Head of caudate nucleus (tissue), 42 donors: Measurements from ENCODE around the gene RNF31.
"Not testable (repeated sequence)": the region's sequence is repeated elsewhere in the genome, so short reads cannot be mapped to it uniquely, and the experiment has no call there.

Source experiments
- DNase-seq, 42 donors: peaks; one replicate each; pipeline versions ENCODE4 v3.0.0 to v3.0.0-alpha.2; 2020 to 2021; ENCODE audit warnings: mixed read lengths in 7 of 42
- intact Hi-C: fragments of 100-400 bp; cut with DNase I; formaldehyde crosslinking; loops from one replicate; pipeline ENCODE4 v1.15.0; 2022

RNF31 gene

DNA sequence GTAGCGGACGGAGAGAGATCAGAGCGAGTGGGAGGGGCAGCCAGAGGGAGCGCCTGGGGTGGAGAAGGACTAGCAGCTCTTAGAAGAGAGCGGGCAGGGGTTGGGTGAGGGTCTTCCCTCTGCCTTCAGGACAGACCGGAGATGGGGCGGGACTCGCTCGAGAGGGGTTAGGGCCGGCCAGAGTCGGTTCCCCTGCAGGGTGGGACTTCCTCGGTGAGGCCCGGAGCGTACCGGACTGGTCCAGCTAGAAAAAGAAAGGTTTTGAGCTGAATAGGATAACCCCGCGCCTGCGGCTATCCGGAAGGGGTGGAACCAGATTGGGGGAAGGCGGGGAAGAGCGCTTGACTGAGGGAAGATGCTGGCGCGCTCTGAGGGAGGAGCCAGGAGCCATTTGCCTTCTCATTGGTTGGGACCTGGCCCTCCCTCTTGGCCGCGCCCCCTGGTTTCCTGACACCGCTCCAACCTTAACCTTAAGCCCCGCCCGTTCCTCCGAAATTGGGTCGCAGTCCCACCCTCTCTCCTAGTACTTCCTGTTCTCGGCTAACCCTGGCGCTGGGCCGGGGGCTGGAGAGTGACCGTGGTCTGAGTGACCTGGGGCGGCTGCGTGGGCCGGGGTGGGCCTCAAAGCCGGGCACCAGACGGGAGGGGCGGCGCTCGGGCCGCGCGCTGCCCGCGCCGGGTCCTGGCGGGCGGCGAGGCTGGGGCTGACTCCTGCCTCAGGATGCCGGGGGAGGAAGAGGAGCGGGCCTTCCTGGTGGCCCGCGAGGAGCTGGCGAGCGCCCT is at the start of gene RNF31:
RNF31 (plus strand) TSS at position 521 of the 783 bp plus-strand sequence; CDS start at position 722, 201 bp downstream.
- peak; percentile 93 to 99 (median 98) for DNase-seq
- intact Hi-C loops = no loop called here

DNA sequence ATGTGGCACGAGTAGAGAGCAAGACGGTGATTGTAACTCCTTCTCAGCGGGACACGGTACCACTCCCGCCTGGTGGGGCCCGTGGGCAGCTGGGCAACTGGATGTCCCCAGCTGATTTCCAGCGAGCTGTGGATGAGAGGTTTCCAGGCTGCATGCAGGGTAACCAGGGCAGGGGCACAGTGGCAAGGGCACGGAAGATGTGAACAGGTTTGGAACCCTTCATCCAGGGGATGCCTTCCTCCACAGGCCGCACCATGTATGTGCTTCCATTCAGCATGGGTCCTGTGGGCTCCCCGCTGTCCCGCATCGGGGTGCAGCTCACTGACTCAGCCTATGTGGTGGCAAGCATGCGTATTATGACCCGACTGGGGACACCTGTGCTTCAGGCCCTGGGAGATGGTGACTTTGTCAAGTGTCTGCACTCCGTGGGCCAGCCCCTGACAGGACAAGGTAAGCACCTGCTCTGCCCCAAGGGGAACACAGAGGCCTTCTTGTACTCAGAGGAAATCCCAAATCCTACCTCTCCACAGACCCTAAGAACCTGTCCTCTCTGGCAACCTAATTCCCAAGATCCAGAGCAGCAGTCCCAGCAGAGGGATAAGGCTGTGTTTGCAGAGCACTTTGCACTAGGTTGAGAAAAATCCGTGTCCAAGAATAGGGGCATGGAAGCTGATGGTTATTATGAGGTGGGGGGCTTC is 48.9 kb upstream of the RNF31 start:
- no peak for DNase-seq
- intact Hi-C loops = no loop called here

DNA sequence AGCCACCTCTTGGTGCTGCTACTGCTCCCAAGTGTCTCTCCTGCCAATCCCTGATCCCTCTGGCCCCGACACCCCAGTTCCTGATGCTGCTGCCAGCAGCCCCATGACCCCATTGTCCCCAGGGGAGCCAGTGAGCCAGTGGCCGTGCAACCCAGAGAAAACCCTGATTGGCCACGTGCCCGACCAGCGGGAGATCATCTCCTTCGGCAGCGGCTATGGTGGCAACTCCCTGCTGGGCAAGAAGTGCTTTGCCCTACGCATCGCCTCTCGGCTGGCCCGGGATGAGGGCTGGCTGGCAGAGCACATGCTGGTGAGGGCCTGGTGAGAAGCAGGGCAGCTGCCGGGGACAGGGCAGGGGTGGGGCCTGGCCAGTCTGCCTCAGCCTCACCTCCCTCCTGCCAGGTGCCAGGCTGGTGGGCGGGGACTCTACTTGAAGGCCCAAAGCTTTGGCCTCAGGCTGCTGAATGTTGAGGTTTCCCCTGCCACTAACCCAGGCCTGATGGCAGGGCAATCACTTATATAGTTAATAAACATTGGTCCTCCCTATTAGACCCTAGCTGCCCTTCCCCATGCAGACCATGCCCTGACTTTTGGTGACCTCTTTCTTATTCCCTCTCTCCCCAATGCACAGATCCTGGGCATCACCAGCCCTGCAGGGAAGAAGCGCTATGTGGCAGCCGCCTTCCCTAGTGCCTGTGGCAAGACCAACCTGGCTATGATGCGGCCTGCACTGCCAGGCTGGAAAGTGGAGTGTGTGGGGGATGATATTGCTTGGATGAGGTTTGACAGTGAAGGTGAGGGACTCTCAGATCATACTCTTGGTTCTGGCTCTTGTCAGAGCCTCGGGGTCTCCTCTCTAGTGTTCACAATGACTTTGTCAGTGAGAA is 48.1 kb upstream of the RNF31 start:
- intact Hi-C loops = no loop called here
- peak in 14 of 42 donors; percentile 16 to 61 (median 38) for DNase-seq

DNA sequence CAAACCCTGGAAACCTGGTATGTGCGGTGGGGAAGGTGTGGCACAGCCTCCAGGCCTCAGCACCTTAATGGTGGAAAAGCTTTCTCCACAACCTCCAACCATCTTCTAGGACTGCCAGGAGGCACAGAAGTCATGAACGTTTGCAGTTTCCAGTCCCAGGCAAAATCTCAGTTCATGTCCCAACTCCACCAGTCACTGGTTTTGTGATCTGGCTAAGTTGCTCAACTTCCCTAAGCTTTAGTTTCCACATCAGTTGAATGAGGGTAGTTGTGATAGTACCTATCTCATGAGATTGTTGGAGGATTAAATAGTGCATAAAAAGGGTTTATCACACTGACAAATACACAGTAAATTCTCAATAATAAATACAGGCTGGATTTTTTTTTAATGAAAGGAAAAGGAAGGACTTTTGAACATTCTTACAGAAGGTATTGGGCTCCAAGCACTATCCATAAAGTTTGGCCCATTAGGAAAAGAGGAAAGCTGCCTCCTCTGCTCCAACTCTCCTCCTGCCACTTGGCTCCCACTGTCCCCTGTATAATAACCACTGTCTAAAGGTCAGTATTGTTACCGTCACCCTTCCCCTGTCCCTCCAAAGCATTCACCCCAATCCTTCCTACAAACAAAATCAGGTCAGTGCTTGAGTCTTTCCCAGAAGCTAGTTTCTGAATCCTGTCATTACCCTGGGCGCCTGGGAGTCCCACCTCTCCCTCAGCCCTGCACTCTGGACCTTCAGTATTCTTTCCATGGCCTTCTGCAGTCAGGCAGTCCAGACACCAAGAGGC is 46.9 kb upstream of the RNF31 start:
- intact Hi-C loops = no loop called here
- DNase-seq = no peak

DNA sequence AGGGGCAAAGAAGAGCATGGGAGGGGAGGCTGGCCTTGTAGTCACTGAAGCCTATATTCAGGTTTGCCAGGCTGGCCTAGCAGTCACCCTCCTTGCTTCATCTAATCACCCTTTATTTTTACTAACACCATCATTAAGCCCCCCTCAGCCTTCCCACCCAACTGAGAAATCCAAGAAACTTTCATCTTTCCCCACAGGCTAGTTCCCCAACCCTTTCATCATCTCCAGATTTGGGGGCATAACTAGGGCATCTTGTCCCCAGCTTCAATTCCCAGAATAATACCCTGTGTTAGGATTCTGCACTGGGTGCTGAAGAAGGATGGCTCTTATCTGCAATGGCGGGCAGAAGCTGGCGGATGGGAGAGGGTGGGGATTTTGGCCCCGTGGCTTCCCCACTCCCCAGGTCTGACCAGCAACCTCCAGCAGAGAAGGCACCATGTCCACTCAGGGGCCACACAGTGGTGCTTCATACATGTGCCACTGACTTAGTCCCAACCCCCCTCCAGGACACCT is 46.3 kb upstream of the RNF31 start:
- no peak for DNase-seq
- intact Hi-C loops = no loop called here

DNA sequence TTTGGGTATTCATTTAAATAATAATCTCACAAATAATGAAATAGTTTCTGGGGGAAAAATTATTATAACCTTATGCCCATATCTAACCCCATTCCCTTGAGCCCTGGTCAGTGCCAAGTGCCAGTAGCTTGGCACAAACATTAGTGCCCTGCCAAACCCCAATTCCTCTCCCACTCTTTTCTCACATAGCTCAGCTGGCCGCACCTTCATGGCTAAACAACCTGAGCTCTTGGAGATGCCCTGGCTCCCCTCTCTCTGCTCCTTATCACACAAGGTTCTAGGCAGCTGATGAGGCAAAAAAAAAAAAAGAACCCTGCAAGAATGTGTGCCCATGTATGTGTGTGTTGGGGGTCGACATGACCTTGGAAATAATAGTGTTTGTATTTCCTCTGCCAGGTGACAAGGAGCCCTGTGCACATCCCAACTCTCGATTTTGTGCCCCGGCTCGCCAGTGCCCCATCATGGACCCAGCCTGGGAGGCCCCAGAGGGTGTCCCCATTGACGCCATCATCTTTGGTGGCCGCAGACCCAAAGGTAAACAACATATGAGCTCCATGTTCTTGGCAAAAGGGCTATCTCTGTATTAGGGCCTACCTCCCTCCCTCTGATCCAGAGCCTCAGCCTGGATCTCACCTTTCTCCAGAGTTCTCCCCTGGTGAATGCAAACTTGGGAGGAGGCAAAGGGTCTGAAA is 44.8 kb upstream of the RNF31 start:
- DNase-seq = no peak
- intact Hi-C loops = no loop called here

DNA sequence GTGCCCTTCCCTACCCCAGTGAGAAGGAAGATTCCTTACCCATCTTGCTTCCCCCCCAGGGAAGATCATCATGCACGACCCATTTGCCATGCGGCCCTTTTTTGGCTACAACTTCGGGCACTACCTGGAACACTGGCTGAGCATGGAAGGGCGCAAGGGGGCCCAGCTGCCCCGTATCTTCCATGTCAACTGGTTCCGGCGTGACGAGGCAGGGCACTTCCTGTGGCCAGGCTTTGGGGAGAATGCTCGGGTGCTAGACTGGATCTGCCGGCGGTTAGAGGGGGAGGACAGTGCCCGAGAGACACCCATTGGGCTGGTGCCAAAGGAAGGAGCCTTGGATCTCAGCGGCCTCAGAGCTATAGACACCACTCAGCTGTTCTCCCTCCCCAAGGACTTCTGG is 43.8 kb upstream of the RNF31 start:
- DNase-seq = no peak
- intact Hi-C loops = no loop called here

DNA sequence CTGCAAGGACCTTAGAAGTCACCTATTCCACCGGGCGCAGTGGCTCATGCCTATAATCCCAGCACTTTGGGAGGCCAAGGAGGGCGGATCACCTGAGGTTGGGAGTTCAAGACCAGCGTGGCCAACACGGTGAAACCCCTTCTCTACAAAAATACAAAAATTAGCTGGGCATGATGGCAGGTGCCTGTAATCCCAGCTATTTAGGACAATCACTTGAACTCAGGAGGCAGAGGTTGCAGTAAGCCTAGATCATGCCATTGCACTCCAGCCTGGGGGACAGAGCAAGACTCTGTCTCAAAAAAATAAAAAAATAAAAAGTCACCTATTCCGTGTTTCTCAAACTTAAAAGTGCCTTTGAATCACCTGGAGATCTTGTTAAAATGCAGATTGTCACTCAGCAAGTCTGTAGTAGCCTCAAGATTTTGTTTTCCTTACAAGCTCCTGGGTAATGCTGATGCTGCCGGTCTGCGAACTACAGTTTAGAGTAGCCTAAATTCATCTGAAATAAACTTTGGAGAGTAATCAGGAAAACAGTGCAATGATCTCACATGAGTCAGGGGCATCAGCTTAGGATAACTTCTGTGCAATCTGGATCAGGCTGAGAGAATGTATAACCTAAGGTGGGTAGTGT is 41.6 kb upstream of the RNF31 start:
- intact Hi-C loops, DNase-seq: not testable (repeated sequence)

DNA sequence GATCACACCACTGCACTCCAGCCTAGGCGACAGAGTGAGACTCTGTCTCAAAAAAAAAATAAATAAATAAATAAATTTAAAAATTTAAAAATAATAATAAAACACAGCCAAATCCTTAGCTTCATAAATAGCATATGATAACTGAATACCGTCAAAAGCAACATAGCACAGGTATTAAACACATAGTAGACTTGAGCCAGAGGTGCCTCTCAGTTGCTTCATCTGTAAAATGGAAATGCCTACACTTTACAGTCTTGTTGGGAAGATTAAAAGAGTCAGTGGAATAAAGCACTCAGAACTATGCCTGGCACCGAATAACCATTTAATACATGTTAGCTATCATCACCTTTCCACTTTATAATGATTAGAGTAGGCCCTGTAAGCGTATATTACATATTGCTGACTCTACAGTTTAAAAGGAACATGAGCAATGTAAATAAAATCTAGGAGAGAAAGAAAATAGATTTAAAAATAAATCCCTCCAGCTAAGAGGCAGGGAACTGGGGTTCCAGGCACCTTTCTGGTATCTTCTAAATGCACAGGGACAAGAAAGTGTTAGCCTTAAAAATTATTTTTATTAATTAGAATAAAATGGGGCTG is 40.5 kb upstream of the RNF31 start:
- no peak for DNase-seq
- intact Hi-C loops = no loop called here

DNA sequence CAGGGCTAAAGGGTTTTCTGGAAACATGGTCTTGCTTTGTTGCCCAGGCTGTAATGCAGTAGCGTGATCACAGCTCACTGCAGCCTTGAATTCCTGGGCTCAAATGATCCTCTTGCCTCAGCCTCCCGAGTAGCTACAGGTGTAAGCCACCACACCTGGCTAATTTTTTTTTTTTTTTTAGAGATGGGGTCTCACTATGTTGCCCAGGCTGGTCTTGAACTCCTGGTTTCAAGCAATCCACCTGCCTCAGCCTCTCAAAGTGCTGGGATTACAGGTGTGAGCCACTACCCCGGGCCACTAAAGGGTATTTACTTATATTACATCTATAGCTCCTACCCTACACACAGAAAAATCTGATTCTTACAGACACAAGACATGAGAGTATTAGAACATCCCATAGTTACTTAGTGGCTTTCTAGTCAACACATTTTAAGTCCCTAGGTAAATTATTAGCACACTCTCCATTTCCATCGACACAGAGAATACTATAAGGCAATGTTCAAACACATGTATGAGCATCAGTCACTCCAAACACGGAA is 38.9 kb upstream of the RNF31 start:
- intact Hi-C loops = no loop called here
- no peak for DNase-seq

DNA sequence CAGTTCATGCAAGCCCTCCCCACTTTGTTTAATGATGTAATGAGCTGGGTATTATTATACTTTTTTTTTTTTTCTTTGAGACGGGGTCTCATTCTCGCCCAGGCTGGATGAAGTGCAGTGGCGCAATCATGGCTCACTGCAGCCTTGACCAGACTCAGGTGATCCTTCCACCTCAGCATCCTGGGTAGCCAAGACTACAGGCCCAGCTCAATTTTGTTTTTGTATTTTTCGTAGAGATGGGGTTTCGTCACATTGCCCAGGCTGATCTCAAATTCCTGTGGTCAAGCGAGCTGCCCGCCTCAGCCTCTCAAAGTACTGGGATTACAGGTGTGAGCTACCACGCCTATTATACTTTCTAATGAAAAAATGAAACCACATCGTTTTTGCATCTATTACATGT is 37.2 kb upstream of the RNF31 start:
- intact Hi-C loops = no loop called here

DNA sequence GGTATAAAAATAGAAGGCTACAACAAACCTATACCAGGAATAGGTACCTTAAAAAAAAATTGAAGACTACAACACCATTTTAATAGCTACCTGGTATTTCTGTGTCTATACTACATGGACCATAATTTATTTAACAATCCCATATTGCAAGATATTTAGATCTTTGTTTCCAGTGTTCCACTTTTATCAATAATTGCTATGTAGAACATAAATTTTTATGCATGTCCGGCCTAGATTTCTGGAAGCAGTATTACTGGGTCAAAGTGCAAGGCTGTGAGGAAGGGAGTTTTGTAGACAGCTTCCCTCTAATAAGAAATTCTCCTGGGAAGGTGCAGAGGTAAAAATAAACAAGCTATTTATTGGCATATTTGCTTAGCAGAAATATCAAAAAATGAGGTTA is 36.8 kb upstream of the RNF31 start:
- DNase-seq = no peak
- intact Hi-C loops = no loop called here

More for the DNA sequence above, 37.2 kb upstream of the RNF31 start:
- DNase-seq = no peak

DNA sequence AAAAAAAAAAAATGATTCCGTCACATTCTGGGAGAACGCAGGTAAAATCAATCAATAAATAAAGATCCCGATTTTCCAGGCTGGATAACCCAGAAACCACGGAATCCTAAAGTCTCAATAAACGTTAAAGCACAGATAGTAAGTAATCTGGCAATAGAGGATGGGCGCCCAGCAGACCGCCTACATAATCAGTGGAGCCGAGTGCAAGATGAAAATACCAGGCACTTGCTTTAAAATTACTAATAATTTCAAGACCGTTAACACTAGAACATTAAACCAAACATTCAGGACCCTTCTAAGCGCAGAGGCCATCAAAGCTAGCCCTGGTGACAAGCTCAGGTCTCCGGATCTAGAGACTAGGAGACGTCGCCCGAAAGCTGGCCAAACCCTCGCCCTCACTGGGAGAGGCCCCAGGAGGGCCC is 33.9 kb upstream of the RNF31 start:
- intact Hi-C loops = no loop called here
- DNase-seq = no peak

DNA sequence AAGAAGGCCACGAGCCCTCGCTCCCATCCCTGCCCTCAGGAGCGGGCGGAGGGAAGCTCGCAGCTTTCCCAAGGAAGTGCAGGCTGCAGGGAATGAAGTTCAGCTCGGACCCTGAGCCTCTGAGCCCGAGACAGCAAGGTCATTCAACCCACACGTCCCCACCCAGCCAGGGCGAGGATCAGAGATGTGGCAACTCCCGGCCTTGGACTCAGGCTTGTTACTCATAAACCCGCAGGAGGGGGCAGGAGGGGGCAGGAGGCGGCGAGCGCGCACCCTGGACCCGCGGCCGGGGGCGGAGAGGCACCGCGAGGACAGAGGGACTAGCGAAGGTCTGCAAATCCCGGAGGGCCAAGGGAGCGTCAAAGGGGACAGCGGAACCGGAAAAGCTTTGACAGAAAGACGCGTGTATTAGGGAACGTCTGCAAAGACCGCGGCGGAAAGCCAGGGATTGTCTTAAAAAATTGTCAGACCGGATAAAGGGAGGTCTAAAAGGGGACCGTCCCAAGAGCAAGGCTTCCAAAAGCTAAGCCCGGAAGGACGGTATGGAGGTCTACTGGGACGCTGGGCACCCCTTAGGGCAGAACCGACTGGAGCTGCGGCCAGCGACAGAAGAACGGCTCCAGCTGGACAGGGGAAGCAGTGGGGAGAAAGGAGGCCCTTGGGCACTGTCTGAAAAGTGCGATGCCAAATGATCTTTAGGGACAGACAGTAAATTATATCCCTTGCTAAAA is 33.3 kb upstream of the RNF31 start:
- intact Hi-C loops = loop anchor here (2.0 kb wide), 1 partner anchor 27 kb away; the partner anchor contains the start of gene EMC9
- peak; percentile 68 to 94 (median 82) for DNase-seq

DNA sequence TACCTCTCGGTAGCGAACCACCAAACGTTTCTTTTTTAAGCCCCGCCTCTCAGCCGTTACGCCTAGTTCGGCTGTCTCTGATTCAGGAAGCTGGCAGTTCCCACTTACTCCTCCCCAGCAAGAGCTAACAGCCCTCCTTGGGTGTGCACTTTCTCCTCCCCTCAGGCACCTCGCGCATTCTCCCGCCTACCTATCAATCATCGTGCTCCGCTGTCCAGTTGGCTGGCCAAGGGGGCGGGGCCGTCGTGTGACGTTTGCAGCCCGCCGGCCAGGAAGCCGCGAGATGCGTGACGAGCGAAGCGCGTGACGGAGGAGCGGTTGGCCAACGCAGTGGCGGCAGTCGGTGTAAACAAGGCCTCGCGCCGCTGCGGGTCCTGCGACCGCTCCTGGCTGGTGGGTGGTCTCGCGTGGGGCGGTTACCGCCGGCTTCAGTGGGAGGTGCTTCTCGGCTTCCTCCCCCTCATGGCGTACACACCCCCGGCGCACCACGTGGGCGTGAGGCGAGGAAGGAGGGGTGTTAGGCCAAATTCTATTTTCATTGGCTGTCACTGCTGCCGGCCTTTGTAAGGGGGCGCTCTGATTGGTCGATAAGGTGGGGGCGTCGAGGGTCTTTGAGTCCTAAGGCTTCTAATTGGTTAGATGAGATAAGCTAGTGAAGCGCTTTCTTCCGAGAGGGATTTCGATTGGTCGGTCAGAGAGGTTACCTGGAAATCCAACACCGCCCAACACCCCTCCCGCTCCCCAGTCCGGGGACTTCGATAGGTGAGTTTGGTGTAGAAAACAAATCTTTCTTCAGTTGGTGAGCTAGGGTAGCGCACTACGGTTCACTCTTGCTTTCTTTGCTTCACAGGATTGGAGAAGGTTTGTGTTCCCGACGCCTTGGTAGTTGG is 32.5 kb upstream of the RNF31 start, which contains the start of the genes DCAF11 and NRL:
DCAF11 (plus strand) TSS at position 246 of the 890 bp plus-strand sequence. CDS start 818 bp downstream, outside the sequence.
NRL (minus strand) TSS at position 418 of the 890 bp plus-strand sequence. CDS start 32,101 bp downstream, outside the sequence.
- intact Hi-C loops = loop anchor here (2.0 kb wide), 1 partner anchor 26 kb away; the partner anchor contains the start of gene EMC9
- peak; percentile 95 to 99 (median 98) for DNase-seq
